ENCODE measurements around the gene SDSL. TPM values are rescaled to one million over a fixed set of nuclear protein-coding genes. Genes with fewer than 3 reads are reported as not detected.

The SDSL gene
- total RNA-seq, 1 experiment from 2014 or later: 0.46 TPM

- no peak overlapping the region for H3K4me2 ChIP-seq (ENCODE audit: insufficient read depth, insufficient read length, low read length)
- no peaks in the 10 kb centered on the region for H4K20me1 ChIP-seq (ENCODE audit: control insufficient read depth, insufficient read depth, insufficient read length)
- H3K23ac ChIP-seq (ENCODE audit: insufficient read length, low read depth, low read length): no peak overlapping the region
- TF ChIP-seq, protein P1, sequence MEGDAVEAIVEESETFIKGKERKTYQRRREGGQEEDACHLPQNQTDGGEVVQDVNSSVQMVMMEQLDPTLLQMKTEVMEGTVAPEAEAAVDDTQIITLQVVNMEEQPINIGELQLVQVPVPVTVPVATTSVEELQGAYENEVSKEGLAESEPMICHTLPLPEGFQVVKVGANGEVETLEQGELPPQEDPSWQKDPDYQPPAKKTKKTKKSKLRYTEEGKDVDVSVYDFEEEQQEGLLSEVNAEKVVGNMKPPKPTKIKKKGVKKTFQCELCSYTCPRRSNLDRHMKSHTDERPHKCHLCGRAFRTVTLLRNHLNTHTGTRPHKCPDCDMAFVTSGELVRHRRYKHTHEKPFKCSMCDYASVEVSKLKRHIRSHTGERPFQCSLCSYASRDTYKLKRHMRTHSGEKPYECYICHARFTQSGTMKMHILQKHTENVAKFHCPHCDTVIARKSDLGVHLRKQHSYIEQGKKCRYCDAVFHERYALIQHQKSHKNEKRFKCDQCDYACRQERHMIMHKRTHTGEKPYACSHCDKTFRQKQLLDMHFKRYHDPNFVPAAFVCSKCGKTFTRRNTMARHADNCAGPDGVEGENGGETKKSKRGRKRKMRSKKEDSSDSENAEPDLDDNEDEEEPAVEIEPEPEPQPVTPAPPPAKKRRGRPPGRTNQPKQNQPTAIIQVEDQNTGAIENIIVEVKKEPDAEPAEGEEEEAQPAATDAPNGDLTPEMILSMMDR (conservative IDR thresholded peaks at IDR 0.05): no peak
- H3K4ac ChIP-seq (ENCODE audit: low read depth, low read length): no peak overlapping the region
- no peak overlapping the region for H2BK120ac ChIP-seq (ENCODE audit: low read depth, low read length, poor library complexity, severe bottlenecking)
- H2BK5ac ChIP-seq (ENCODE audit: insufficient read length, low read length): no peak overlapping the region
- H4K8ac ChIP-seq (replicated peaks; ENCODE audit: insufficient read length, low read depth, low read length): no peak overlapping the region
- H3K79me1 ChIP-seq (ENCODE audit: insufficient read depth, low read depth, low read length, poor library complexity, severe bottlenecking): no peaks in the 10 kb centered on the region
- Mint-ChIP-seq H3K27me3 (ENCODE audit: low read depth) (peaks cover 4% of the 10 kb centered on the region), H3K27ac (no peak overlapping the region), H3K36me3 (ENCODE audit: insufficient read depth in 1 of 3, low read depth in 3 of 3) (no peaks in the 10 kb centered on the region), H3K4me1 (peaks cover 3 to 11% of the 10 kb centered on the region in 2 experiments; a peak in 2 of 4 replicates), H3K9me3 (no peaks in the 10 kb centered on the region; a peak in 1 of 5 replicates), H3K4me3 (no peak overlapping the region)
- no peak overlapping the region for H2BK20ac ChIP-seq (ENCODE audit: low read depth, low read length, poor library complexity, severe bottlenecking)
- H4K5ac ChIP-seq (ENCODE audit: insufficient read length, low read depth, low read length): no peak overlapping the region
- H3K18ac ChIP-seq (ENCODE audit: insufficient read length, low read depth, low read length): peak overlapping the region; percentile 52
- no peak overlapping the region for H2AK5ac ChIP-seq (ENCODE audit: insufficient read length, low read length)
- H3K79me2 ChIP-seq (ENCODE audit: insufficient read depth, low read length): no peaks in the 10 kb centered on the region
- H3K9me3 ChIP-seq (ENCODE audit: control insufficient read depth, low read depth, low read length): no peaks in the 10 kb centered on the region
- no peak overlapping the region; the same call in 1 of the 2 replicates for H3K14ac ChIP-seq (ENCODE audit: insufficient read depth, low read length)
- H2AFZ ChIP-seq (ENCODE audit: low read length): no peak overlapping the region
- no peaks in the 10 kb centered on the region for H3K23me2 ChIP-seq (ENCODE audit: insufficient read length, low read depth, low read length, poor library complexity, severe bottlenecking)
- no peak overlapping the region for H2BK12ac ChIP-seq (ENCODE audit: insufficient read length, low read depth, low read length)
- DNase-seq: no peak
- WGBS (ENCODE audit: extremely low coverage, insufficient read length, low lambda C conversion rate): no CpG with 5 or more reads among the region's 11 CpGs
- no peaks in the 10 kb centered on the region for H3K27me3 ChIP-seq (ENCODE audit: insufficient read depth, low read length)
- no peak overlapping the region for H3K9ac ChIP-seq (ENCODE audit: extremely low read depth, insufficient read length, low read length)
- H3K56ac ChIP-seq (ENCODE audit: insufficient read length, low read depth, low read length): no peak overlapping the region
- no peak overlapping the region for H3T11ph ChIP-seq (ENCODE audit: low read length)
- H3K4me1 ChIP-seq (ENCODE audit: insufficient read depth, low read length): no peaks in the 10 kb centered on the region
- no peak overlapping the region for H3K27ac ChIP-seq (ENCODE audit: insufficient read length, low read depth, low read length)
- H4K91ac ChIP-seq (ENCODE audit: insufficient read length, low read depth, low read length): no peak overlapping the region
- H2BK15ac ChIP-seq (ENCODE audit: low read depth, low read length): no peak overlapping the region
These were observed 8.7 kb upstream of the SDSL start for GRCh38 chr12:113413488-113413939.
